Sigmoid colon (tissue), 4 donors: ENCODE results near the gene CHKA.

Source experiments
- EP300 ChIP-seq, 4 donors: sonication (generic); formaldehyde crosslinking; IDR thresholded peaks; one replicate each; pipeline ENCODE4 v1.6.1; 2017; ENCODE audit warnings: antibody characterized with exemption in 4 of 4
- POLR2A ChIP-seq, 2 donors: fragments of 450-650 bp; IDR thresholded peaks; one replicate each; pipeline ENCODE4 v1.6.1; 2016; ENCODE audit warnings: antibody characterized with exemption in 2 of 2, mild to moderate bottlenecking in 2 of 2, moderate library complexity in 2 of 2

GRCh38 chr11:68077617-68078582, 43.3 kb downstream of the CHKA start:
- TF ChIP-seq EP300 (IDR thresholded peaks at IDR 0.05) (no peak), POLR2A (IDR thresholded peaks at IDR 0.05) (no peak)
